ENCODE measurements around the gene CHPF.

Gene CHPF

GRCh38 chr2:219567131-219567530 is 23.5 kb upstream of the CHPF start:
- DNase-seq (ENCODE audit: low read depth), result no peak

GRCh38 chr2:219566640-219567039 is 23.0 kb upstream of the CHPF start:
- no peak for DNase-seq (ENCODE audit: low read depth)

- no peak for DNase-seq (ENCODE audit: low read depth)
Observed at GRCh38 chr2:219565130-219566080, 21.8 kb upstream of the CHPF start.

GRCh38 chr2:219563271-219563928 is 19.8 kb upstream of the CHPF start:
- no peak for DNase-seq (ENCODE audit: low read depth)

- DNase-seq (ENCODE audit: low read depth), result no peak
Observed at GRCh38 chr2:219562049-219563020, 18.7 kb upstream of the CHPF start.

- DNase-seq (ENCODE audit: low read depth), result no peak
Observed at GRCh38 chr2:219561179-219562048, 17.8 kb upstream of the CHPF start.

GRCh38 chr2:219560893-219561178 is 17.2 kb upstream of the CHPF start:
- DNase-seq (ENCODE audit: low read depth), result no peak

GRCh38 chr2:219560037-219560892 is 16.7 kb upstream of the CHPF start:
- no peak for DNase-seq (ENCODE audit: low read depth)

- no peak for DNase-seq (ENCODE audit: low read depth)
Observed at GRCh38 chr2:219559156-219559915, 15.7 kb upstream of the CHPF start.

GRCh38 chr2:219557791-219558785 is 14.5 kb upstream of the CHPF start:
- DNase-seq (ENCODE audit: low read depth), result no peak

- DNase-seq (ENCODE audit: low read depth), result no peak
Observed at GRCh38 chr2:219557320-219557719, 13.7 kb upstream of the CHPF start.

GRCh38 chr2:219556413-219556812 is 12.8 kb upstream of the CHPF start:
- DNase-seq (ENCODE audit: low read depth), result no peak

GRCh38 chr2:219555956-219556355 is 12.3 kb upstream of the CHPF start:
- no peak for DNase-seq (ENCODE audit: low read depth)

- no peak for DNase-seq (ENCODE audit: low read depth)
Observed at GRCh38 chr2:219554350-219554749, 10.7 kb upstream of the CHPF start.

GRCh38 chr2:219553463-219553963 is 9.9 kb upstream of the CHPF start:
- DNase-seq (ENCODE audit: low read depth), result no peak

- no peak for DNase-seq (ENCODE audit: low read depth)
Observed at GRCh38 chr2:219553168-219553417, 9.5 kb upstream of the CHPF start.

GRCh38 chr2:219552382-219553167 is 9.0 kb upstream of the CHPF start:
- no peak for DNase-seq (ENCODE audit: low read depth)

Data from non-pigmented ciliary epithelial cell (primary cell).